Activated naive CD4-positive, alpha-beta T cell treated with anti-CD3 and anti-CD28 coated beads for 36 hours (primary cell): ENCODE data around the gene TAPBPL. TPM values are rescaled to one million over a fixed set of nuclear protein-coding genes. Genes with fewer than 3 reads are reported as not detected.
"Not testable (repeated sequence)": the region's sequence is repeated elsewhere in the genome, so short reads cannot be mapped to it uniquely, and the experiment has no call there.

Source experiments
- CTCF ChIA-PET: fragments of 350-600 bp; sonication (Branson Sonifier 250); formaldehyde crosslinking; loops from one replicate; lab custom pipeline; 2021; ENCODE audit warnings: antibody characterized with exemption; lab: Charles Lee
- DNase-seq: peaks from one replicate; pipeline ENCODE4 v3.0.0-alpha.2; 2020
- H3K27ac Mint-ChIP-seq: one replicate; pipeline ENCODE4 v1.8.0; 2021; ENCODE audit warnings: mild to moderate bottlenecking, mixed read lengths
- H3K27me3 Mint-ChIP-seq: one replicate; pipeline ENCODE4 v1.8.0; 2021; ENCODE audit warnings: low read depth, mixed read lengths
- H3K36me3 Mint-ChIP-seq: one replicate; pipeline ENCODE4 v1.8.0; 2021; ENCODE audit warnings: low read depth, mixed read lengths
- H3K4me1 Mint-ChIP-seq: one replicate; pipeline ENCODE4 v1.8.0; 2021; ENCODE audit warnings: low read depth, mixed read lengths
- H3K4me3 Mint-ChIP-seq: one replicate; pipeline ENCODE4 v1.8.0; 2021; ENCODE audit warnings: mild to moderate bottlenecking, moderate library complexity, mixed read lengths
- H3K9me3 Mint-ChIP-seq: one replicate; pipeline ENCODE4 v1.8.0; 2021; ENCODE audit warnings: mixed read lengths
- intact Hi-C: fragments of 100-400 bp; cut with micrococcal nuclease; formaldehyde crosslinking; loops from one replicate; pipeline ENCODE4 v1.15.1; 2023
- total RNA-seq, 2 experiments: library from RNA; stranded (reverse); gene quantifications; one replicate each; pipeline ENCODE4 v1.2.3, GENCODE V29; 2021

TAPBPL gene
- total RNA-seq, 2 experiments from 2014 or later: 27.9 to 28.0 TPM

- H3K4me3 Mint-ChIP-seq: peak overlapping the region; percentile 85
- DNase-seq: peak; percentile 59
- intact Hi-C loops: loop anchor here (5.0 kb wide), 1 partner anchor 181 kb away; the partner anchor contains the start of gene CHD4
These were observed 26.0 kb upstream of the TAPBPL start for GRCh38 chr12:6425590-6426531.

GRCh38 chr12:6426882-6427671 lies 24.8 kb upstream of the TAPBPL start:
- Mint-ChIP-seq H3K4me1 (peaks cover 74% of the 10 kb centered on the region), H3K27ac (peak overlapping the region; percentile 99), H3K4me3 (peak overlapping the region; percentile 85), H3K27me3 (no peaks in the 10 kb centered on the region), H3K36me3 (no peaks in the 10 kb centered on the region), H3K9me3 (no peaks in the 10 kb centered on the region)
- DNase-seq: peak; percentile 99
- CTCF ChIA-PET: interaction anchor here (1.0 to 7.6 kb wide), 8 partner anchors 12 to 111 kb away, joined by 3 to 223 read pairs (median 18); partner anchors contain the start of genes CD27 and TAPBPL
- intact Hi-C loops: loop anchor here (1.0 to 5.0 kb wide), 10 partner anchors 16 to 425 kb away; partner anchors contain the start of genes CHD4, GAPDH, MRPL51 and TAPBPL

More at GRCh38 chr12:6425590-6426531, 26.0 kb upstream of the TAPBPL start:
- Mint-ChIP-seq H3K27me3 (no peaks in the 10 kb centered on the region), H3K4me1 (peaks cover 64% of the 10 kb centered on the region), H3K36me3 (no peaks in the 10 kb centered on the region), H3K9me3 (no peaks in the 10 kb centered on the region), H3K27ac (peak overlapping the region; percentile 99)
- CTCF ChIA-PET: interaction anchor here (0.6 to 7.6 kb wide), 15 partner anchors 19 to 256 kb away, joined by 3 to 223 read pairs (median 4); partner anchors contain the start of genes CD27, IFFO1, TAPBPL and VAMP1

- intact Hi-C loops: loop anchor here (1.0 to 5.0 kb wide), 10 partner anchors 16 to 425 kb away; partner anchors contain the start of genes CHD4, GAPDH, MRPL51 and TAPBPL
- CTCF ChIA-PET: interaction anchor here (1.3 to 7.6 kb wide), 3 partner anchors 11 to 35 kb away, joined by 5 to 223 read pairs (median 73); partner anchors contain the start of gene CD27
- H3K36me3 Mint-ChIP-seq, H3K27me3 Mint-ChIP-seq, DNase-seq, H3K9me3 Mint-ChIP-seq: not testable (repeated sequence)
- Mint-ChIP-seq H3K4me1 (peaks cover 81% of the 10 kb centered on the region), H3K27ac (peak overlapping the region; percentile 99), H3K4me3 (peak overlapping the region; percentile 85)
These were observed 24.0 kb upstream of the TAPBPL start for GRCh38 chr12:6427796-6428195.

GRCh38 chr12:6428326-6428725 lies 23.5 kb upstream of the TAPBPL start:
- intact Hi-C loops: loop anchor here (5.0 kb wide), 1 partner anchor 179 kb away; the partner anchor contains the start of gene CHD4
- H3K4me3 Mint-ChIP-seq: no peak overlapping the region
- CTCF ChIA-PET: interaction anchor here (0.6 to 7.6 kb wide), 4 partner anchors 16 to 35 kb away, joined by 3 to 223 read pairs (median 38); partner anchors contain the start of gene CD27
- H3K36me3 Mint-ChIP-seq: no peaks in the 10 kb centered on the region
- H3K9me3 Mint-ChIP-seq: no peaks in the 10 kb centered on the region
- H3K27ac Mint-ChIP-seq: peak overlapping the region; percentile 99
- no peaks in the 10 kb centered on the region for H3K27me3 Mint-ChIP-seq
- H3K4me1 Mint-ChIP-seq: peaks cover 83% of the 10 kb centered on the region
- DNase-seq: no peak

GRCh38 chr12:6430124-6430989 lies 21.5 kb upstream of the TAPBPL start:
- Mint-ChIP-seq H3K4me3 (peak overlapping the region; percentile 46), H3K27ac (peak overlapping the region; percentile 84), H3K4me1 (peaks cover 85% of the 10 kb centered on the region), H3K27me3 (no peaks in the 10 kb centered on the region), H3K9me3 (no peaks in the 10 kb centered on the region), H3K36me3 (no peaks in the 10 kb centered on the region)
- intact Hi-C loops: no loop called here
- DNase-seq: peak; percentile 78
- CTCF ChIA-PET: no interaction called here

GRCh38 chr12:6432991-6433390 lies 18.9 kb upstream of the TAPBPL start:
- DNase-seq: no peak
- peak overlapping the region; percentile 83 for H3K27ac Mint-ChIP-seq
- H3K36me3 Mint-ChIP-seq: no peaks in the 10 kb centered on the region
- intact Hi-C loops: no loop called here
- CTCF ChIA-PET: interaction anchor here (0.6 to 15.7 kb wide), 3 partner anchors 12 to 98 kb away, joined by 3 to 159 read pairs (median 28); partner anchors contain the start of gene CD27
- no peaks in the 10 kb centered on the region for H3K27me3 Mint-ChIP-seq
- H3K4me1 Mint-ChIP-seq: peaks cover 68% of the 10 kb centered on the region
- no peaks in the 10 kb centered on the region for H3K9me3 Mint-ChIP-seq
- H3K4me3 Mint-ChIP-seq: peak overlapping the region; percentile 42

- intact Hi-C loops: loop anchor here (1.0 kb wide), 1 partner anchor 9 kb away; no protein-coding TSS in a partner anchor
- H3K4me1 Mint-ChIP-seq: peaks cover 71% of the 10 kb centered on the region
- peak; percentile 78 for DNase-seq
These were observed 17.4 kb upstream of the TAPBPL start for GRCh38 chr12:6434205-6435140.

GRCh38 chr12:6435961-6436715 lies 15.7 kb upstream of the TAPBPL start:
- no peak overlapping the region for H3K4me3 Mint-ChIP-seq
- H3K36me3 Mint-ChIP-seq: peaks cover 1% of the 10 kb centered on the region
- no peaks in the 10 kb centered on the region for H3K9me3 Mint-ChIP-seq
- peak; percentile 43 for DNase-seq
- CTCF ChIA-PET: interaction anchor here (15.7 kb wide), 1 partner anchor 27 kb away, joined by 159 read pairs; no protein-coding TSS in a partner anchor
- intact Hi-C loops: no loop called here
- peaks cover 63% of the 10 kb centered on the region for H3K4me1 Mint-ChIP-seq
- H3K27ac Mint-ChIP-seq: peak overlapping the region; percentile 52
- no peaks in the 10 kb centered on the region for H3K27me3 Mint-ChIP-seq

More at GRCh38 chr12:6434205-6435140, 17.4 kb upstream of the TAPBPL start:
- CTCF ChIA-PET: interaction anchor here (0.6 to 15.7 kb wide), 9 partner anchors 10 to 535 kb away, joined by 3 to 159 read pairs (median 4); partner anchors contain the start of gene CD27
- Mint-ChIP-seq H3K27ac (peak overlapping the region; percentile 90), H3K4me3 (peak overlapping the region; percentile 60), H3K36me3 (no peaks in the 10 kb centered on the region), H3K9me3 (no peaks in the 10 kb centered on the region), H3K27me3 (no peaks in the 10 kb centered on the region)

GRCh38 chr12:6437586-6437985 lies 14.3 kb upstream of the TAPBPL start:
- no peak for DNase-seq
- no peaks in the 10 kb centered on the region for H3K9me3 Mint-ChIP-seq
- no peak overlapping the region for H3K27ac Mint-ChIP-seq
- CTCF ChIA-PET: interaction anchor here (15.7 kb wide), 1 partner anchor 25 kb away, joined by 159 read pairs; no protein-coding TSS in a partner anchor
- intact Hi-C loops: no loop called here
- H3K4me3 Mint-ChIP-seq: no peak overlapping the region
- H3K27me3 Mint-ChIP-seq: no peaks in the 10 kb centered on the region
- H3K4me1 Mint-ChIP-seq: peaks cover 63% of the 10 kb centered on the region
- H3K36me3 Mint-ChIP-seq: peaks cover 1% of the 10 kb centered on the region
